Body of pancreas (tissue), 4 donors: ENCODE data around the gene SIM2.

ENCODE experiments used
- CTCF ChIP-seq, 7 experiments: fragments of 450-650 bp in 4 of 7; fragments of 200-600 bp in 3 of 7; sonication (generic) in 3 of 7; IDR thresholded peaks; one replicate each; pipeline ENCODE4 v1.5.1; 2016 to 2019; ENCODE audit warnings: antibody characterized with exemption in 7 of 7
- POLR2A ChIP-seq, 3 donors: fragments of 450-650 bp; IDR thresholded peaks; one replicate each; pipeline ENCODE4 v1.6.1; 2016; ENCODE audit warnings: antibody characterized with exemption in 3 of 3, mild to moderate bottlenecking in 2 of 3

GRCh38 chr21:36663033-36663855 is 35.7 kb upstream of the SIM2 start:
- TF ChIP-seq CTCF (IDR thresholded peaks at IDR 0.05): no peak
- no peak for TF ChIP-seq POLR2A (IDR thresholded peaks at IDR 0.05)
